SU-DHL-6 (cell line): Measurements from ENCODE around the gene CYP19A1.

Experiments
- EZH2phosphoT487 ChIP-seq: fragments of 200-600 bp; sonication (generic), shearing (Covaris generic); conservative IDR thresholded peaks from 2 replicates; pipeline ENCODE4 v1.6.1; 2018; ENCODE audit warnings: mild to moderate bottlenecking, antibody characterized with exemption, low read length, moderate library complexity, mixed read lengths
- TF ChIP-seq, protein P1 (sequence below): fragments of 200-600 bp; sonication (generic); IDR thresholded peaks from one replicate; pipeline ENCODE4 v1.5.1; 2017; ENCODE audit warnings: antibody characterized with exemption, mild to moderate bottlenecking, low read length, moderate library complexity; ENCODE audit not compliant: insufficient read depth, poor library complexity, severe bottlenecking

DNA sequence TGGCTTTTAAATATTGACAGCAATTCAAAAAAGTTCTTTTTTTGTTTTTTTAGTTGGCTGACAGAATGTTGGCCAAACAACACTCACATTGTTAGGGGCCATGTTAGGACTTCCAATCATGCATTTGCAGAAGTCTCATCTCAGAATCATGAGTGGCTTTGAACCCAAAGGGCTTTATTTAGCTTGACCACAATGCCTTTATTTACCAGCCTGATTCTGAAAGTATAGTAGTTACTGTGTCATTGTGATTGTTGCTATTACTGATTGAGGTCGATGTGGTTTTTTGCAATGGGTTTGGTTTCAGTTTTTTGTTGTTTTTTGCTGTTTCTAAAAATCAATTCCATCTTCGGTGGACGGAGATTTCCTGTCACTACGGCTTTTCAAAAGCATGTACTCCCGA, 10.3 kb upstream of the CYP19A1 start:
- TF ChIP-seq, protein P1, sequence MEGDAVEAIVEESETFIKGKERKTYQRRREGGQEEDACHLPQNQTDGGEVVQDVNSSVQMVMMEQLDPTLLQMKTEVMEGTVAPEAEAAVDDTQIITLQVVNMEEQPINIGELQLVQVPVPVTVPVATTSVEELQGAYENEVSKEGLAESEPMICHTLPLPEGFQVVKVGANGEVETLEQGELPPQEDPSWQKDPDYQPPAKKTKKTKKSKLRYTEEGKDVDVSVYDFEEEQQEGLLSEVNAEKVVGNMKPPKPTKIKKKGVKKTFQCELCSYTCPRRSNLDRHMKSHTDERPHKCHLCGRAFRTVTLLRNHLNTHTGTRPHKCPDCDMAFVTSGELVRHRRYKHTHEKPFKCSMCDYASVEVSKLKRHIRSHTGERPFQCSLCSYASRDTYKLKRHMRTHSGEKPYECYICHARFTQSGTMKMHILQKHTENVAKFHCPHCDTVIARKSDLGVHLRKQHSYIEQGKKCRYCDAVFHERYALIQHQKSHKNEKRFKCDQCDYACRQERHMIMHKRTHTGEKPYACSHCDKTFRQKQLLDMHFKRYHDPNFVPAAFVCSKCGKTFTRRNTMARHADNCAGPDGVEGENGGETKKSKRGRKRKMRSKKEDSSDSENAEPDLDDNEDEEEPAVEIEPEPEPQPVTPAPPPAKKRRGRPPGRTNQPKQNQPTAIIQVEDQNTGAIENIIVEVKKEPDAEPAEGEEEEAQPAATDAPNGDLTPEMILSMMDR, result no peak
- no peak for TF ChIP-seq EZH2phosphoT487
